ENCODE measurements around the gene PADI1. TPM values are rescaled to one million over a fixed set of nuclear protein-coding genes. Genes with fewer than 3 reads are reported as not detected.

The PADI1 gene
- total RNA-seq, 2 donors from 2014 or later, result not detected

- ATAC-seq, result no peak
- intact Hi-C loops (cut with DNase I), result no loop called here
Measured at GRCh38 chr1:17289721-17290120, 84.8 kb downstream of the PADI1 start.

GRCh38 chr1:17290553-17290952, 85.6 kb downstream of the PADI1 start:
- intact Hi-C loops (cut with DNase I), result no loop called here
- Histone ChIP-seq H3K27me3 (no peaks in the 10 kb centered on the region), H3K9me3 (no peaks in the 10 kb centered on the region), H3K4me1 (no peaks in the 10 kb centered on the region), H3K36me3 (replicated peaks in 1 of 2; ENCODE audit: insufficient read depth in 1 of 2, low read depth in 2 of 2) (no peaks in the 10 kb centered on the region), H3K4me3 (no peak overlapping the region), H3K27ac (no peak overlapping the region)
- 84 to 91% methylated on average over 3 of the region's 3 CpGs for WGBS, 2 donors
- no peak for ATAC-seq
- no peak for DNase-seq
- TF ChIP-seq POLR2A (IDR thresholded peaks at IDR 0.05) (no peak), CTCF (IDR thresholded peaks at IDR 0.05) (no peak)

More at GRCh38 chr1:17289721-17290120, 84.8 kb downstream of the PADI1 start:
- H3K4me1 ChIP-seq, result no peaks in the 10 kb centered on the region
- TF ChIP-seq CTCF (IDR thresholded peaks at IDR 0.05), result no peak
- TF ChIP-seq POLR2A (IDR thresholded peaks at IDR 0.05), result no peak
- WGBS, 2 donors, result 68 to 70% methylated on average over 2 of the region's 2 CpGs
- no peak overlapping the region for H3K4me3 ChIP-seq
- no peak overlapping the region for H3K27ac ChIP-seq
- no peaks in the 10 kb centered on the region for H3K9me3 ChIP-seq
- no peak for DNase-seq
- H3K27me3 ChIP-seq, result no peaks in the 10 kb centered on the region
- no peaks in the 10 kb centered on the region for H3K36me3 ChIP-seq (replicated peaks in 1 of 2; ENCODE audit: insufficient read depth in 1 of 2, low read depth in 2 of 2)

GRCh38 chr1:17292299-17293160, 87.6 kb downstream of the PADI1 start:
- DNase-seq (no peak), ATAC-seq (no peak)
- 61 to 72% methylated on average over 6 to 7 of the region's 7 CpGs for WGBS, 2 donors
- H3K4me1 ChIP-seq, result no peaks in the 10 kb centered on the region
- H3K27ac ChIP-seq, result no peak overlapping the region
- intact Hi-C loops (cut with DNase I), result no loop called here
- no peak for TF ChIP-seq POLR2A (IDR thresholded peaks at IDR 0.05)
- no peak for TF ChIP-seq CTCF (IDR thresholded peaks at IDR 0.05)
- no peaks in the 10 kb centered on the region for H3K9me3 ChIP-seq
- H3K4me3 ChIP-seq, result no peak overlapping the region
- H3K27me3 ChIP-seq, result no peaks in the 10 kb centered on the region
- no peaks in the 10 kb centered on the region for H3K36me3 ChIP-seq (replicated peaks in 1 of 2; ENCODE audit: insufficient read depth in 1 of 2, low read depth in 2 of 2)

GRCh38 chr1:17293681-17294425, 88.9 kb downstream of the PADI1 start:
- no peak overlapping the region for H3K4me3 ChIP-seq
- TF ChIP-seq POLR2A (IDR thresholded peaks at IDR 0.05) (no peak), CTCF (IDR thresholded peaks at IDR 0.05) (no peak)
- ATAC-seq, result no peak
- no peak overlapping the region for H3K27ac ChIP-seq
- no peaks in the 10 kb centered on the region for H3K4me1 ChIP-seq
- H3K36me3 ChIP-seq (replicated peaks in 1 of 2; ENCODE audit: insufficient read depth in 1 of 2, low read depth in 2 of 2), result no peaks in the 10 kb centered on the region
- DNase-seq, result no peak
- no peaks in the 10 kb centered on the region for H3K9me3 ChIP-seq
- WGBS, 2 donors, result 49 to 55% methylated on average over 12 to 14 of the region's 14 CpGs
- intact Hi-C loops (cut with DNase I), result no loop called here
- no peaks in the 10 kb centered on the region for H3K27me3 ChIP-seq

Measured in body of pancreas (tissue), 4 donors.